HG02571 (cell line): Measurements from ENCODE around the gene TFPT.

ENCODE experiments used
- ATAC-seq: cut with Tn5 transposase; IDR thresholded peaks from one replicate; pipeline ENCODE4 v1.9.1; 2021; ENCODE audit warnings: mild to moderate bottlenecking, moderate library complexity; ENCODE audit not compliant: unreplicated experiment

TFPT gene

GRCh38 chr19:54115109-54116063 is at the start of gene TFPT, which contains the start of gene PRPF31:
TFPT (minus strand) TSS chr19:54115657; CDS start chr19:54115269, 388 bp downstream.
PRPF31 (plus strand) TSS chr19:54115754; CDS start chr19:54118279, 2,525 bp downstream.
- peak; percentile 75 for ATAC-seq

GRCh38 chr19:54165222-54165621 is 49.8 kb upstream of the TFPT start:
- no peak for ATAC-seq

- no peak for ATAC-seq
Observed at GRCh38 chr19:54164369-54165068, 49.1 kb upstream of the TFPT start.

GRCh38 chr19:54162884-54163283 is 47.4 kb upstream of the TFPT start:
- no peak for ATAC-seq

- no peak for ATAC-seq
Observed at GRCh38 chr19:54162241-54162805, 46.9 kb upstream of the TFPT start.

GRCh38 chr19:54160854-54161253 is 45.4 kb upstream of the TFPT start:
- ATAC-seq = no peak

GRCh38 chr19:54160182-54160811 is 44.8 kb upstream of the TFPT start:
- ATAC-seq = no peak

- peak; percentile 79 for ATAC-seq
Observed at GRCh38 chr19:54159352-54160181, 44.1 kb upstream of the TFPT start, which contains the start of gene LENG1. LENG1 (minus strand) TSS chr19:54159721; CDS start chr19:54159695, 26 bp downstream.

GRCh38 chr19:54158812-54159351 is 43.4 kb upstream of the TFPT start:
- no peak for ATAC-seq

GRCh38 chr19:54156953-54157352 is 41.5 kb upstream of the TFPT start:
- ATAC-seq = no peak

- no peak for ATAC-seq
Observed at GRCh38 chr19:54156490-54156889, 41.0 kb upstream of the TFPT start.

- ATAC-seq = no peak
Observed at GRCh38 chr19:54155694-54156093, 40.2 kb upstream of the TFPT start.

- ATAC-seq = no peak
Observed at GRCh38 chr19:54154603-54155345, 39.3 kb upstream of the TFPT start.

GRCh38 chr19:54153731-54154326 is 38.4 kb upstream of the TFPT start:
- ATAC-seq = no peak

- no peak for ATAC-seq
Observed at GRCh38 chr19:54152878-54153524, 37.5 kb upstream of the TFPT start.

GRCh38 chr19:54152267-54152666 is 36.8 kb upstream of the TFPT start:
- ATAC-seq = no peak

- ATAC-seq = no peak
Observed at GRCh38 chr19:54151362-54152035, 36.0 kb upstream of the TFPT start.
